Activated CD8-positive, alpha-beta memory T cell treated with anti-CD3 and anti-CD28 coated beads for 24 hours (primary cell): Measurements from ENCODE around the gene POLR2A.
"Not testable (repeated sequence)": the region's sequence is repeated elsewhere in the genome, so short reads cannot be mapped to it uniquely, and the experiment has no call there.

Experiments used
- DNase-seq: peaks from one replicate; pipeline ENCODE4 v3.0.0-alpha.2; 2020

The POLR2A gene

DNA sequence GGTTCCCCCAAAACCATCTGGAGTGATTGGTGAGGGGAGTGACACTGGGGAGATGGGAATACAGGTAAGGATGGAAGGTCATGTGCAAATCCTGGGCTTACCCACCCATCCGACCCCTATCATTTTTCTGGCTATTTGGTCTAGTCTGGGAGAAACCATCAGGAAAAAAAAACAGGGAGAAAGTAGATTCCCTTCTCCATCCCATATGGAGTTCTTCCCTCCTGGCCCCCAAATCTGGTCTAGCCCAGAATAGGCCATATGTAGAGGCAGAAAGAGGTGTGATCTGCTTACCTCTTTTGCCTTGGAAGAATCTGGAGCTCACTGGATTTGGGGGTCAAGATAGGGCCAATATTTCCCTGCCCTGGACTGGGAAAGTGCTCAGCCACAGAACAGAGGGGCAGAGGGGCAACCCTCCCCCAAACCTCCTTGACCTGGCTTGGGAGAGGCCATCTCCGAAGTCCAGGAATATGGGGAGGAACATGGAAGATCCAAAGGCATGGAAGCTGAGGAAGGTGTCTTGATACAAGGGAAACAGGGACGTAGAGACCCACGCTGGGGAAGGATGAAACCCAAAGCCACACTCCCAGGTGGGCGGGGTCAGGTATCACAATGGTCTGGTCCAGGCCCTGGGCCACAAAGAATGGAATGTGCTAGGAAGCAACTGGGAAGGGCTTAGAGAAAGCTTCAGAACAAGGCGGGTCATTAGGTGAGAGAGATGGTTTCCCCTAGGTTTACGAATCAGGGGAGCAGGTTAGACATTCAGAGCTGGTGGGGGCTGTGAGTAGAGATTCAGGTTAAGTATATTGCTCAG, 23.1 kb upstream of the POLR2A start:
- DNase-seq: no peak

DNA sequence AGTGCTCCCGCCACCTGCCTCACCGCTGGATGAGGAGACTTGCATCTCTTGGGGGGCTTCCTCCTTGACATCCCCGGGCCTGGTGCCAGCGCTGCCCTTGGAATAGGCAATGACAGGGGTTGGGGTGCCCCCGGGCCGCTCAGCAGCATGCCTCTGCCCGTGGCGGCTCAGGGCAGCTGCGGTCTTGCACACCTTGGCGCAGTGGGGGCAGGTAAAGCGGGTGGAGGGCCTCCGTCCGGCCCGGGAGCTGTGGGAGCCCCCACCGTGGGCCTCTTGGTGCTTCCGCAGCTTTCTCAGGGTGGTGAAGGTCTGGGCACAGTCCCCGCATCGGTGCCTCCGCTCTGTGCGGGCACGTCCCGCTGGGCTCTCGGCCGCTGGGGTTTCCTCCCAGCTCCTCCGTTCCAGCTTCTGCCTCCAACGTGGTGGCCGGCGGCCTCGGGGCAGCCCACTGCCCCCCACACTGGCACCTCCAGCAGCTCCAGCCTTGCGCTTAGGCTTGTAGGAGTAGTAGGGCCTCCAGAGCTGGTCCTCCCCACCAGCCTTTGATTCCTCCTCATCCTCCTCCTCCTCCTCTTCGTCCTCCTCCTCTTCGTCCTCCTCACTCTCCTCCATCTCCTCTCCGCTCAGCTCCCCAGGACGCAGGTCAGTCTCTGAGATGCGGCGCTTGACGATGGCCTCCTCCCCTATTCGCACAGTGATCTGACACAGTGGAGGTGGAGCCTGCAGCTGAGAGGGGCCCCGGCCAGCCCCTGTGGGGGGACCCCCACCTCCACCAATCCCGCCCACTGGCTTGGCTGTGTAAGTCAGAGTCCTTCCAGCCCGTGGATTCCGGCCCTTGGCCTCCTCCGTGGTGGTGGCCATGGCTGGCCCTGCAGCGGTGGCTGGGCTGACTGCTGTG, 21.4 kb upstream of the POLR2A start:
- no peak for DNase-seq

DNA sequence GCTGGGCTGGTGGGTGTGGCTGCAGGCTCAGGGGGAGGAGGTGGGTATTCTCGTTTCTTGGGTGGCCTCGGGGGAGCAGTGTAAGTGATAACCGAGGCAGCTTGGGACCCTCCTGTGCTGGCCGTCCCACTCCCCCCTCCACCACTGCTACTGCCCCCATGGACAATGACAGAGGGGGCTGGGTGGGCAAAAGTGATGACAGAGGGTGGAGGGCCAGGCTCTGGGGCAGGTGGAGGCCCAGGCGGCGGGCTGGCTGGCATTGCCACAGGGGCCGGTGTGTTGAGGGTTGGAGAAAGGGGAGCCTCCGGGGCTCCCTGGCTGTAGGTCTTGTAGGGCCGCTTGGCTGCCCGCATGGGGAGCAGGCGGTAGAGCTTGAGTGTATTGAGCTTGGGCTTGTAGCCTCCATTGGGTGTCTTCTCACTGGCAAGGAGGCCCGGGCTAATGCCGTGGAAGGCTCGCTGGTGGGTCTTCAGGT, 20.8 kb upstream of the POLR2A start:
- DNase-seq: no peak

DNA sequence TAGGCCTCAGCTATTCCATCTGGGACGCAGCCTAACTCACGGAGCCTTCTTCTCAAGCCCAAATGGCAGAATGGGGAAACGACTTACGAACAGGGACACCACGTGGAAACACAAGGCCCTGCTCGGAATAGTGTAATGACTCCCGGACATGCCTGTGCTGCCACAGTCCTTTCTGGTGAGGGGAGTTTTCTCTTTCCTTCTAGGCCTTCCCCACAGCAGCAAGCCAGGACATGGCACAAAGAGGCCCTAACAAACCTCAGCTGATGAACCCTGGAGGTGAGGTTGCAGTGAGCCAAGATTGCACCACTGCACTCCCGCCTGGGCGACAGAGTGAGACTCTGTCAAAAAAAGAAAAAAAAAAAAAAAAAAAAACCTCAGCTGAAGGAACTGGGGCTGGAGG, 20.1 kb upstream of the POLR2A start:
- no peak for DNase-seq

DNA sequence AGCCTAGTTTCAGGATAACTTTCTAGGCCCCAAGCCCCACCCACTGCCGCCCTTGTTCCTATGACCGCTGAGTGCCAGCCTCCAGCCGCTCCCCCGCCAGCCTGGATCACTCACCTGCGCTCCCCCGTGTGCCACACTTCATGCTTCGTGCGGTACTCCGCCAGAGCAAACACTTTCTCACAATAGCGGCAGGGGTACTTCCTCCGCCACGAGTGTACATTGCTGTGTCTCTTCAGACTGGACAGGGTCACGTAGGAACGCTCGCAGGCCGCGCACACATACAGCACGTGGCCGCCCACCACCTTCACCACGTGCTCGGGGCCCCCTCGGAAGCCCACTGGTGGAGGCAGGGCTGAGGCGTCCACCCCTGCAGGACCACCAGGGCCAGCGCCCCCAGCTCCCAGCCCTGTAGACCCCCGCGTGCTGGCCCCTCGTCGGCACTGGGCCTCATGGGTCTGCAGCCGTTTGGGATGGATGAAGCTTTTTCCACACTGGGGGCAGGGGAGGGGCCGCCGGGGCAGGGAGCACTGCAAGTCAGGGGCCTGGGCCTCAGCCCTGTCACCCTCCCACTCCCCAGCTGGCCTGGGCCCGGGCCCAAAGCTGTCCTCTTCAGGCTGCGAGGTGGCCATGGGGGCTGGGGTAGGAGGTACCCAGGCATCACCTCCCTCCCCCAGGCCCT, 18.4 kb upstream of the POLR2A start:
- DNase-seq: no peak

DNA sequence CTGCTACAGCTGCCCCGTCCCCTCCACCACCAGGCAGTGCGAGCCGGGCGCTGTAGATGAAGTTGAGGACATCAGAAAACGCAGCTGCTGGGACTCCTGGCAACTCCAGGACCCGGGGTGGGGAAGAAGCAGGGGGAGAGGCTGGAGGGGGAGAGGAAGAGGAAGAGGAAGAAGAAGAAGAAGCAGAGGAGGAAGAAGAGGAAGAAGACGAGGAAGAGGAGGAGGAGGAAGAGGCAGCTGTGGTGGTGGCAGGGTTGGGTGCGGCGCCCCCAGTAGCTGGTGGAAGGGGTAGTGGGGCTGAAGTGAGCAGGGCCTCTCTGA, 17.9 kb upstream of the POLR2A start:
- DNase-seq: no peak

DNA sequence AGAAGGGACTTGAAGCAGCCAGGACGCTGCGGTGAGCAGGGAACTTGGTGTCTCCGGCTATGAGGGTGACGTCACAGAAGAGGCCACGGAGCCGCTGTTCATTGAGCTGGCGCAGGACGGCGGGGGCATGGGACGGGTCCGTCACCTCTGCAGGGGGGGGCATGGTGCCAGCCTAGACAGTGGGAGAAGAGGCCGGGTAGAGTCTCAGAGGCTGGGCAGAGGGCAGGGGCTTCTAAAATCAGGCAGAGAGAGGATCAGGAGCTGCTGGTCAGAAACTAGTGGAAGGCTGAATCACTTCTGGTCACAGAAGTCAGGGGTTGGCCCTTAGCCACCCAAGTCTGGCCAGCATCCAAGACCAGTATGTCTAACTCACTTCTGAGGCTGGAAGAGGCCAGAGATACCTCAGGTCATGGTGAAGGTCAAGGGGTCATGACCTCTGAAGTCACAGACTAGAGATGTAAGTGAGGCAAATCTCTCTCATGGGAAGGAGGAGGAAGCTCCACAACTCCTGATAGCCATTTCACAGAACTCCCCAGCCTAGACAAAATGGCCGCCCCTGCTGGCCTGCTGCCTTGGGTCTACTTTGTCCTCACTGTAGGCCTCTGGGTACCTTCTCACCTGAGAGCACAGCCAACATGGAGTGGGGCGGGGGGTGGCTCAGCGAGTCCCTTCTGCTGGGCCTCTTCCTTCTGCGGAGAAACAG, 17.4 kb upstream of the POLR2A start:
- DNase-seq: no peak

DNA sequence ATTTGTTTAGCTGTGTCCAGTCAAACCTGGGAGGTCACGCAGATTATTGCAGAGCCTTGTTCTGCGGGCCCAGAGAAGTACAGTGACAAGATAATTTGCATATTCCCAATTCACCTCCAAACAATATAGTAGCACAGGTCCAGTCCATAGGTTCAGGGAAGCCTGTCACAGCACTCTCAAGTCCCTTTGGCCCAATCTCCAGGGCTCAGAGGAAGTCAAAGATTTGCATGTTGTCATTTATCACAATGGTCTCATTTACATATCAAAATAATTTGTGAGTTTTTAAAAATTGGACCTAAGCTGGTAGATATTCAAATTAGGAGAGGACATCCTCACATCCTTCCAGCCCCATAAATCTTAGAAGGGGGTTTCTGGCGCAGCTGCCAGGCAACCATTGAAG, 16.7 kb upstream of the POLR2A start:
- DNase-seq: no peak

DNA sequence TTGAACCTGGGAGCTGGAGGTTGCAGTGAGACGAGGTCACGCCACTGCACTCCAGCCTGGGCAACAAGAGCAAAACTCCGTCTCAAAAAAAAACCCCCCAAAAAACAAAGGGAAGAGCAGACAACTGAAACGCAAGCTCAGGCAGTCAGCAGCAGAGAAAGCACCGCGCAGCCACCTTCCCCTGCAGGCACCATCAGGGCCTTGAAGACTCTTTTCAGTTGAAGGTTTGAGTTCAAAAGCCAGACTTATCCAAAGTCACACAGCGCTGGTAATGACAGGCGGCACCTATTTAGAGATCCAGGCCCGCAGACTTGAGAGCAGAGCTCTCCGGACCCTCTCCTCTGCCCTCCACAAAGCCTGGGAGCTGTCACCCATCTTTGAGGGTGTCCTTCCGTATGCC, 15.9 kb upstream of the POLR2A start:
- no peak for DNase-seq

DNA sequence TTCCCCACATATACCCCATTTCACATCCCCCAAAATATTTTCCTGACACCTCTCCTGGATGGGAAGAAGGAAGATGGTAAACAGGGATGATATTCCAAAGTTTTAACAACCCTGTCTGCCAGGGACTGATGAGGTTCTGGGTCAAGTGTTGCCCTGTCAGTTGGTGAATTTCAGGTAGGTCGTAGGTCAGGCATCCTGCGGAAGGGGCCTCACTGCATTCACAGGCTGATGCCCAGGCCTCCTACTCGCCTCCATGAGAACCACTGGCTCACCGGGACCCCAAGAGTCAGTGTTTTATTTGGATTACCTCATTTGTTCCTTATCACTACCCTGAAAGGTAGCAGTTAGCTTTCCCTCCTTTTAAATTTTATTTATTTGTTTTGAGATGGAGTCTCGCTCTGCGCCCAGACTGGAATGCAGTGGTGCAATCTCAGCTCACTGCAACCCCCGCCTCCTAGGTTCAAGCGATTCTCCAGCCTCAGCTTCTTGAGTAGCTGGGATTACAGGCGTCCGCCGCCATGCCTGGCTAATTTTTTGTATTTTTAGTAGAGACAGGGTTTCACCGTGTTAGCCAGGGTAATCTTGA, 15.3 kb upstream of the POLR2A start:
- no peak for DNase-seq

DNA sequence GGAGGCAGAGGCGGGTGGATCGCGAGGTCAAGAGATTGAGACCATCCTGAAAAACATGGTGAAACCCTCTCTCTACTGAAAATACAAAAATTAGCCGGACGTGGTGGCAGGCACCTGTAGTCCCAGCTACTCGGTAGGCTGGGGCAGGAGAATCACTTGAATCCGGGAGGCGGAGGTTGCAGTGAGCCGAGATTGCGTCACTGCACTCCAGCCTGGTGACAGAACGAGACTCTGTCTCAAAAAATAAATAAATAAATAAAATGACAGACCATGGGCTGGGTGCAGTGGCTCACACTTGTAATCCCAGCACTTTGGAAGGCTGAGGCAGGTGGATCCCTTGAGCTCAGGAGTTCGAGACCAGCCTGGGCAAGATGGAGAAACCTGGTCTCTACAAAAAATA, 14.3 kb upstream of the POLR2A start:
- DNase-seq: not testable (repeated sequence)

DNA sequence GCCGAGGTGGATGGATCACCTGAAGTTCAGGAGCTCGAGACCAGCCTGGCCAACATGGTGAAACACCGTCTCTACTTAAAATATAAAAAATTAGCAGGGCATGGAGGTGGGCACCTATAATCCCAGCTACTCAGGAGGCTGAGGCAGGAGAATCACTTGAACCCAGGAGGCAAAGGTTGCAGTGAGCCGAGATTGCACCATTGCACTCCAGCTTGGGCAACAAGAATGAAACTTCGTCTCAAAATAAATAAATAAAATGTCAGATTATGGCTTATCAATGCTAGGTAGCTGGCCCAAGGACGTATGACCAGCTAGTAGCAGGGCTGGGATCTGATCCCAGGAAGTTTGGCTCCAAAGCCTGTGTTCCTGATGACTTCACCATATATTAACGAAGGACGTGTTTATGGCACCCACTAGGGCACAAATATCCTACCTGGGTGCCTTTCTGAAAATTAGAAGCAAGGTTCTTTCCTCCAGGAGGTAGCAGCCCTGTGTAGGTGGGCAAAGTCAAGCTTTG, 13.7 kb upstream of the POLR2A start:
- DNase-seq: not testable (repeated sequence)

DNA sequence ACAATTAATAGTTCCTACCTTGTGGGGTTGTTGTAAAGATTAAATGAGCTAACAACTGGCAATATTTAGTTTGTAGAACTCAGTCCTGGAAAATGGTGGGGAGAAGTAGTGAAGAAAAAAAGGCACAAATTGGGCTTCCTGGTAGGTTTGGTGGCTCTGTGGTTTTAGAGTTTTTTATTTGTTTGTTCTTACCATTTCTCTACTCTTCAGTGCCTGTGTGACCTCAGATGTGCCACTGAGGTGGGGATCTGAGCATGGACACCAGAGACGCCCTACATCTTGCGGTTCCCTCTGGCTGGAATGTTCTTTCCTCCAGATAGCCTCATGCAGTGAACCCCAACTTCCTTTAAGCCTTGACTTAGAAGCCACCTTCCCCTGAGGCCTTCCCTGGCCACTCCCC, 12.4 kb upstream of the POLR2A start:
- DNase-seq: no peak

DNA sequence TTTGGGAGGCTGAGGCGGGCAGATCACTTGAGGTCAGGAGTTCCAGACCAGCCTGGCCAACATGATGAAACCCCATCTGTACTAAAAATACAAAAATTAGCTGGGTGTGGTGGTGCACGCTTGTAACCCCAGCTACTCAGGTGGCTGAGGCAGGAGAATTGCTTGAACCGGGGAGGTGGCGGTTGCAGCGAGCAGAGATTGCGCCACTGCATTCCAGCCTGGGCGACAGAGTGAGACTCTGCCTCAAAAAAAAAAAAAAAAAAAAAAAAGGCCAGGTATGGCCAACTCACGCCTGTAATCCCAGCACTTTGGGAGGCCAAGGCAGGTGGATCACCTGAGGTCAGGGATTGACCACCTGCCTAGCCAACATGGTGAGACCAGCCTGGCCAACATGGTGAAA, 9.4 kb upstream of the POLR2A start:
- not testable (repeated sequence) for DNase-seq

DNA sequence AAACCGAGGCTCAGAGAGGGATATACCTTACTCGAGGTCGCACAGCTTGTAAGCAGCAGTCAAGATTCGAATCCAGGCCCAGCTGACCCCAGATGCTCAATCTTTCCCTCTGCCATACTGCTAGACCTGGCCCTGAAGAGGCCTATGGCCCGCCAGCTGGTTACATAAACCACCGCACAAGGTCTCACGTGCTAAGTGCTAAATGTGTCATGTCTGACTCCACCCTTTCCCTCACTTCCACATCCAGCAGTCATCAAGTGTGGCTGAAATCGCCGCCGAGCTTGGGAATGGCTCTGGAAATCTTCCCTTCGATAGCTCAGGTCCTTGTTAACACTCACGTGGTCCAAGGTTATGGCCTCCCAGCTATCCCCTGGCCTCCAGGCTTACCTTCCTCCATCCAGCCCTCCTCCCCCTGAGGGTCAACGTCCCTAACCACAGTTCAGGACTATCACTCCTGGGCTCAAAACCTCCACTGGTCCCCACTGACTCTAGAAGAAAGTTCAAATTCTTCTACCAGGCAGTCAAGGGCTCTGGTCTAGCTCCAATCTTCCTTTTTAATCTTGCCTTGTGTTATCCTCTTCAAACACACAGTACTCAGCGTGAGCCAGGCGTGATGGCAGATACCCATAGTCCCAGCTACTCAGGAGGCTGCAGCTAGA, 8.3 kb upstream of the POLR2A start:
- DNase-seq: no peak

DNA sequence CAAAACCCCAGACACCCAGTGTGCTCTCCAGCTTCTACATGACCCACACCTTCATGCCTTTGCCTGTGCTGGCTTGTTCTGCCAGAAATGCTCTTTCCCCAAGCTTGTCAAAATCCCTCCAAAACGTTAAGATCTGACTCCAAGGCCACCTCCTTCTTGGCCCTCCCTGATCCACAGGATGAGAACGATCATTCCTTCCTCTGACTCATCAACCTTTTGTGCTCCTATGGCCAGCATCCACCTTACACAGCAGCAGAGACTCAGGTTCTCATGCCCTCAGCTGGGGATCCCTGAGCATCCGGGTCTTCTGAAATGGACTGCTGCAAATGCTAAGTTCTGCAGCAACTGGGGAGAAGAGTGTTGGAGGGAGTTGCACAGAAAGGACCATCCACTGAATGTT, 7.7 kb upstream of the POLR2A start:
- DNase-seq: no peak

DNA sequence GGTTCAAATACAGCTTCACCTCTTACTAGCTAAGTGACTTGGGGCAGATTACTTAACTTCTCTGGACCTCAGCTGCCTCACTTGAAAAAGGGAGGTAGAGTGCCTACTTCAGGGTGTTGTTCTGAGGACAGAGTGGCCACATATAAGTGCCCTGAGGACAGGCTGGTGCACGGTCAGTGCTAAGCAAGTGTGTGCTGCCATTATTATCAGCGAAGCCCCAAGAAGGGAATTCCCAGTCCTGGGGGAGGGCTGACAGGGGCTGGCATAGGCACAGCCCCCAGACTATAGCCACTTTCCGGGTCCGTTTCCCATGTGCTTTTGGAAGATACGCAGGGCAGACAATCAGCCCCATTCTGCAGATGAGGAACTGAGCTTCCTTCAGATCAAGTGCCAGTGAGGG, 7.2 kb upstream of the POLR2A start:
- no peak for DNase-seq

DNA sequence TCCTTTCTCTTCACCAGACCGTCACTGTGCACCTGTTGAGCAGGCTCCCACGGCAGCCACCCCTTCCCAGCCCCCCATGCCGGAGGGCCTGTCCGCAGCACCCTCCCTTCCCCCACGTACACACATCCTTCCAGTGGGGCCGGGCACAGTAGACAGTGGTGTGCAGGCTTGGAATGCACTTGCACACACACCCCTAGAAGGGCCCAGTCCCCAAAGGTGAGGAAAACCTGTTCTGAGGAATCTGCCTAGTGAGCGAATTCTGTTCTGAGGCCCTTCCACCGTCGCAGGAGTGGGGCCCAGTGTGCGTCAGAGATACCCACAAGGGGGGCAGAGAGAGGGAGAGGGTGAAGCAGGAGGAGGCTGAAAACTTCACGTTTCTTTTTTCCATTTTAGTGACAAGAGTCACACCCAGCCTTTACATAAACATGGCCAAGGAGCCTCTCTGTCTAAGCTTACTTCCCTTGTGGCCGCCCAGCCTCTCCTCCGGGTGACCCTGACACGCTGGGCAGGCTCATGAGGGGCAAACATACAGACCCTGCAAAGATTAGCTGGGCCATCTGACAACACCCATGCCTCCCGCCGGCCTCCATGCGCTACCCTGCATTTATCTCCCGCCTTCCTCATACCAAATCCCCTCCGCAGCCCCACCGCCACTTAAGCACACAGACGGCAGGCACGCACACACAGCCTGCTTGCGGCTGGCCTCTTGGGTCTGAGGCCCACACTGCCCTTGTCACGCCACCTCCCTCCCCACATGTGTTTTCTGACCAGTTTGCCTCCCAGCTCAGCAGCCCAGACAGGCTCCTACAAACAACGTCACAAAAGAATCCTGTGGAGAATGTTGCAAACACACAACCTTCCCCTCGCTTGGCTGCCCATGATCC, 6.5 kb upstream of the POLR2A start:
- peak; percentile 76 for DNase-seq

DNA sequence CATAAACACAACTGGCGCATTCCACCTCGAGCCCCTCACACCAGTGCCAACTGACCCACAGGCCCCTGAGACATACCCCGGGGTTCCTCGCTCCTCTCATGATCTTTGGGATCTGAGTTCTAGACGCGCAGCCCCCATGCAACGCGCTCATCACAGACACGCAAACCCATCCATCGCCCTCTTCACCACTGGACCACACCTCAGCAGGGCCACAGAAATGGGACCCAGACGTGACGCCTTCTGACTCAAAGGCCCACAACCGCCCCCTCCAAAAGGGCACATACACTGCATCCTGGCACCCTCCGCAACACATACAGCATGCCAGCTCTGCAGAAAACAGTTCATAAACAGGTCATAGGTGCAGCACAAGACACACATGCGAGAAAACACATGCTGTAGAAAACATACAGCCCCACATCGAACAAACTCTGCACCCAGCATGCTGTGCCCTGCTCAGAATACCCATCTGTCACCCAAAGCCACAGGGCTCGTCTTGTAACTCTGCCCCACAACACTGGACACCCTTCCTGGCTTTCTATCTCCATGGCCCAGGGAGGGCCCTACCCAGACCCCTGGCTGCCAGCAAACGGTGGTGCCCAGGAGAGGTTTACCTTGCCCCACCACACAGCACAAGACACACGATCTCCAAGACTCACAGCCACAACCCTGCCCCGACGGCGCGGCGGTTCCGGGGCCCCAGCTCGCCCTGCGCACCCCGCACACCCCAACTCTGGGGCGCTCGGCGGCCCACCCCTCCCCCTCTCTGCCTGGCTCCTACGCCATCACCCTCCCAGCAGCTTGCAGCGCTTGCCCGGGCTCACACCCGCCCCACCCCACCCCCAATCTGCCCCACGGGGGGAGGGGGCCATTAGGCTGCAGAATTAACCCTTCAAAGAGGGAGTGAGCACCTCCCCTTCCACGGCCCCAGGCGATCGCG, 5.6 kb upstream of the POLR2A start:
- peak; percentile 81 for DNase-seq
